Superior temporal gyrus (tissue), 1 donor: ENCODE measurements around the gene BICDL1.

Source experiments
- DNase-seq: peaks from one replicate; pipeline ENCODE4 v3.0.0-alpha.2; 2016; ENCODE audit errors: extremely low spot score

BICDL1 gene

DNA sequence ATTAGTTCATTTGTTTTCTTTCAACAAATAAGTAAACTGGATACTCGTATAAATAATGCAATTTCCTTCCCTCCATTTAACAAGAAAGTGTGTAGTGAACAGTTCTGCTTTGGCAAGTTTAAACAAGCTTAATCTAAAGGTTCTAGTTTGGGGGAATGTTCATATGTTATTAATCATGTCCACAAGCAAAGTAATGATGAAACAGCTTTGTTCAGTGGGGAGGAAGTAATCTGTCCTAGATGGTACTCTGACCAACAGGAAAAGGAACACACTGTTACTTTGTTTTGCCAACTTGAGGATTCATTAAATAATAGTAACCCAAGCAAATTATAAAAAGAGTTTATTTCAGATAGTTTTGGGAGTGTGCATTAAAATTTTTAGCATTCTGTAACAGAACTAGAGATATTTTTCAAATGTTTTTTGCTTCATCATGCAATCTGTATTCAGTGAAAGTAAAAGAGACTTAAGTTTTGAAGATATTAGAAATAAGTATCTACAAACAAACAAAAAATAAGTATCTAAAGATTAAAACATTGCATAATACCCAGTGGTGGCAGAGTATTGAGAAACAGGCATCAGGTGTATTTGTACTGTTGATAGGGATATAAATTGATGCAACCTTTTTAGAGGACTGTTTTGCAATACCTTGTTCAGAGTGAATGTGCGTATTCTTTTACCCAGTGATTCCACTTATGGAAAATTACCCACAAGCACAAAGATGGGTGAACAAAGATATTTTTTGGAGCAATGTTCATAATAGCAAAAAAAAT, 66.4 kb downstream of the BICDL1 start:
- no peak for DNase-seq

DNA sequence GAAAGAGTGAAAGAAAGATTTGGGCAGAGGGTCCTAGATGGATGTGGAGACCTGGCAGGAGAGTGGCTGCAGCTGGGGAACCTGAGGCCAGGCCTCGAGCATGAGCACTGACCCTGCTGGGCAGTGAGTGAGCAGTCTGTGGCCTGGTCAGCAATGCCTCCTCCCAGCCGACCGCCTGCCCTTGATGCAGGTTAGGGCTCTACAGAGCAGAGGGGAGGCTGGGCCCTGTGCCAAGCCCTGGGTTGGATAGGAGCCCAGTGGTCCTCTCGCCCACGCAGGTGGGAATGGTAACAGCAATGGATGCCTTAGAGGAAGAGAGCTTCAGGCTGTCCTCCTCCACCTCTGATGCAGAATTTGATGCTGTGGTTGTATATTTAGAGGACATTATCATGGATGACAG, 67.7 kb downstream of the BICDL1 start:
- DNase-seq = no peak

DNA sequence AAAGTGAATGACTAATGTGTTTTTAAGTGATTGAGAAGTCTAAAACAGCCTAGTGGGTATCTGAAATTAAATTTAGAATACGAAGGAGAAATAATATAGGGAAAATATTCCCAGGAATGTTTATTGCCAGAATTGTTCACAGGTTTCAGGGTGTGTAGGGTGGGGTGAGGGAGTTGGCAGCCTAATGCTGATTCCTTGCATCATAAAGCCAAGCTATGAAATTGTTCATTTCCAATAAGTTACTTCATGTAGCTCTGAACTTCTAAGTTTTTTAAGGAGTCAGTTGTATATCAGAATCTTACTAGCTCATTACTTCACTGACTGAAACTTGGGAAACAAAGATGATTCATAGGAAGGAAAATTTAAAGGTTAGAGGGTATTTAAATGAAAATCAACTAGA, 71.2 kb downstream of the BICDL1 start:
- DNase-seq = no peak

DNA sequence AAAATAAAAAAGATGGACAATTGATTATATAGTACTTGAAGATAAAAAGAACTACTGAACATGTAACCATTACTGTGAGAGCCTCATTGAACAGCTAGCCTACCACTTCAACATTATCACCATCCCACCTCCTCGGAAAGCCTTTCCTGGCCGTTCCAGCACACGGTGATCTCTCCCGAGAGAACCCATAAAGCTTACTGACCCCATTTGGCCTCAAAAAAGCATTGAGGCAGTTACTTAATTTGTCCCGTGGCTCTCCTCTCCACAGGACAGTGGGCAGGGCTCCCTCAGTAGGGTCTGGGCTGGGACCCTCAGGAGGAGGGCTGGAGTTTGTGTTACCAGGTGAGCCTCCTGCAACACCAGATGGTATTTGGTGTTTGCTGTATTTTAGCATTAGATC, 71.7 kb downstream of the BICDL1 start:
- DNase-seq = no peak

DNA sequence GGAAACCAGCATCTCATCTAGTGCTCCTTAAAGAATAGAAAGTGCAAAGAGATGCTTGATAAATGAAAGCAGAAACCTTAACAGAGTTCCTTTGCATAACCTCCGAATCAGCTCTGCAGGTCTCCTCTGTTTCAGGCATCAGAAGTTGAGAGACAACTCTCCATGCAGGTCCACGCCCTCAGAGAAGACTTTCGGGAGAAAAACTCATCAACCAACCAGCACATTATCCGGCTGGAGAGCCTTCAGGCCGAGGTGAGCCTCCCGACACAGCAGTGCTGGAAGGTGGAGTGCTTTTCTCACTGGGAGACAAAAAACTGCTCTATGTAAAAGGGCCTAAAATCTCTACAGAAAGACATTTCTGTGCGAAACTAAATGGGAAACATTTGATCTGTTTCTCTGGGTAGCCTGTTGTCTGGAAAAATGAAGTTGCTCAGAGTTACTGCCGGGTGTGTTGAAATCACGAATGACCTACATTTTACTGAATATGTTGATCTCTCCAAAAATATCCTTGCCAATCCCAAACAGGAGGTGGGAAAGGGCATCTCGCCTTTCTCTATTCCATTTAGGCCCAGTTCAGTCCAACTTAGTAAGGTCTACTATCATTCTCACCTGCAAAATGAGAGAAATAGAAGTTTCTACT, 72.7 kb downstream of the BICDL1 start:
- no peak for DNase-seq

DNA sequence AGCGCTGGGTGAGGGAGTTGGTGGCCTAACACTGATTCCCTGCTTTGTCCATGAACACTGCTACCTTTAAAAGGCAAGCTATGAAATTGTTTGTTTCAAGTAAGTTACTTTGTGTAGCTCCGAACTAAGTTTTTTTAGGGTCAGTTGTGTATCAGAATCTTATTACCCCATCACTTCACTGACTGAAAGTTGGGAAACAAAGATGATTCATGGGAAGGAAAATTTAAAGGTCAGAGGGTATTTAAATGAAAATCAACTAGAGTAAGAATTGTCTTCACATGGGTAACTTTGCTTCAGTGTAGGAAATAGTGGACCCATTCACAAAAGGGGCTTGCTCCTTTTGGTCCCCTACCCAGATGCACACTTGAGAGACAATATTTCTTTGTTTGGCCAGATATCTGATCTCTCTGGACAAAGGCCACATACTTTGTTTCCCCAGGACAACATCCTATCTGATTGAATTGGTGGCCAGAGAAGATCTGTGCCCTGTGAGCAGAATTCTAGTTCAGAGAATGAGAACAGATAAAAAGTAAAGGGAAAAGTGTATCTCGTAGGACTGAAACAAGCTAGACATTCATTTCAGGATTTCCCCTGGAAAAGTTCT, 74.0 kb downstream of the BICDL1 start:
- no peak for DNase-seq

DNA sequence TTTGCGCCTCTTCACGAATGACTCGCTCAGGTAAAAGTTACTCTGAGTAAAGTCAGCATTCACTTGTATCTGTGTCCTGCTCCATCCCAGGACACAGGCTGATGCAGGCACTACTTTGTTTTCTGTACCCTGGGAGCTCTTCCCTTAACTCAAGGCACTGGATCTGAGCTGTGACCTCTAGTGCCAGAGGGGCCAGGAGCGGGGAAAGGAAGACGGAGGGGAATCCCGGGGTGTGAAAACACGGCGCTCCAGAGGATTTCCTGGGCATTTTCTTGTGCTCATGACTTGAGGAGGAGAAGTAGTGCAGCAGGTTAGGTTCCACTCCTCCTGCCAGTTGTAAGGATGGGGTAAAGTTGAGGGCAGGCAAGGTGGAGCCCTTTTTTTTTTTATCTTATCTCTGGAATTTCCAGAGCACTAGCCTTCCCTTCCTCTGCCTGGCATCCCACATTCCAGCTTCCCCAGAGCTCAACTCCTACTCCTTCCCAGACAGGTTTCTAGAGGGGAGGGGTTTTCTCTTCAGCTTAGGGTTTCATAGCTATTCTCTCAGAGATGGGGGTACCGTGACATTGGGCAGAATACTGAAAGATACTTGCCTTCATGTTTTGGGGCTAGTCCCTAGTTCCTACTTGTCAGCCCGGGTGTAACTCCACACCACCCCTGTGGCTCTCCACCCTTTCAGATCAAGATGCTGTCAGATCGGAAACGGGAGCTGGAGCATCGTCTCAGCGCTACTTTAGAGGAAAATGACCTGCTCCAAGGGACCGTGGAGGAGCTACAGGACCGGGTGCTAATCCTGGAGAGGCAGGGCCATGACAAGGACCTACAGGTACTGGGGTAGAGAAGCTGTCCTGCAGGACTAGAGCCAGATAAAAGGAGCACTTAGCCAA, 75.3 kb downstream of the BICDL1 start:
- DNase-seq = no peak

DNA sequence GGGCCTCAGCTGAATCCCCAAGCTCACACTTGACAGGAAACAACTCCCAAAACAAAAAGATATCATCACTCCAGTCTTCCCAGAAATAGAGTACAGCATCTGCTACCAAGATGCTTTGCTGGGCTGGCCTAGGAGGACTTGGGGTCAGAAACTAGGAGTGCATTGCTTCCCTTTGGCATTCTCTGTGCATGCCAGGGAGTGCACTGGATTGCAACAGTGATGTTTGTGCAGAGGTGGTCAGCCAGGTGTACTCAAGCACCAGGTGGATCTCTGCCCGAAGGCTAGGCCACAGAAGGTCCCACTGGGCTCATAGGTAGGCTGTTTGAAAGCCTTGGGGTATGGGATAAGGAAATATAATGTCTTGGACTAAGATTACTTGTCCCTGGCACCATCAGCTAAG, 76.4 kb downstream of the BICDL1 start:
- no peak for DNase-seq

DNA sequence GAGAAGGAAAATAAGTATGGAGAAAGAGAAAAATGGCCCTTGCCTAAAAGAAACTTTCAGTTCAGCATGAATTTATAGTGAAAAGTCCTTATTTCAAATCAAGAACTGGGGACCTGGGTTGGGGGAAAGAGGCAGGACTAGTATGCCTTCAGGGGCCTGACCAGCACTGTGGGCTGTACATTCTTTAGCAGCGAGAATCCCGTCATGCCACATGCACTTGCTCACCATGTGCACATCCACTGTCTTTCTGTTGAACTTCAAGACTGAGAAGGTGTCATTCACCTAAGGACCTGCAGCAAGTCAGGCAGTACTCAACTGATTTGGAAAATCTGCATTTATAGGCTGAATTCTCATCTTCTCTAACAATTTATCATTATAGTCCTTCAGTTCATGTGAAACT, 77.3 kb downstream of the BICDL1 start:
- no peak for DNase-seq

DNA sequence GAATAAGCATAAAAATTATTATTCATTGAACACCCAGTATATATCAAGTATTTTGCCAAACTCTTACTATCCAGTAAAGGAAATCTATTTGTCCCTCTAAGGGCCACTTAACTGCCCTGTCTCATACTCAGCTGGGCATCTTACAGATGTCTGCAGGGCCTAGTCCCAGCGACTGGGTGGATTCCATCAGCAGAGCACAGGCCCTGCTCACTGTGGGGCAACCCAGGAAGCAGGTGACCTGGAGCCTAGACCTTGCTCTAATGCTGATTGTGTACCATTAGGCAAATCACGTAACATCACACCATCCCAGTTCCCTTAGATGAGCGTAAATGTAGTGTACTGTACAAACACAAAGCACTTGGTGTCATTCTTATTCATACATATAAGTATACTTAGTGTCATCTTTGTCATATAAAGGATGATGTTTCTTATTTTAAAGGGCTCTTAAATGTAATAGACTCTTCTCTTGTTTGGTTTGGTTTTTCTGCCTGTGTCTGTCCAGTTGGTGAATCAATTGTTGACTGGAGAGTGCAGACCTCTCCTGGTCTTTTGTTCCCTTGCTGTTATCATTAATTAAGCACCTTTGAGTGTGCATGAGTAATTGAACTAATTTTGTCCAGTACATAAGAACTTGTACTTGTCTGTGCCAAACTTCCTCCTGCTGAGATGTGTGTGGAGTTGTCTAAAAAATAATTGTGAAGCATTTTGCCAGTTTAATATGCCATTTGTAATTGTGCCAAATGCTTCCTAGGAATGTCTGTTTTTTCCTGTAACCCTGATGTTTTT, 78.2 kb downstream of the BICDL1 start:
- DNase-seq = no peak

DNA sequence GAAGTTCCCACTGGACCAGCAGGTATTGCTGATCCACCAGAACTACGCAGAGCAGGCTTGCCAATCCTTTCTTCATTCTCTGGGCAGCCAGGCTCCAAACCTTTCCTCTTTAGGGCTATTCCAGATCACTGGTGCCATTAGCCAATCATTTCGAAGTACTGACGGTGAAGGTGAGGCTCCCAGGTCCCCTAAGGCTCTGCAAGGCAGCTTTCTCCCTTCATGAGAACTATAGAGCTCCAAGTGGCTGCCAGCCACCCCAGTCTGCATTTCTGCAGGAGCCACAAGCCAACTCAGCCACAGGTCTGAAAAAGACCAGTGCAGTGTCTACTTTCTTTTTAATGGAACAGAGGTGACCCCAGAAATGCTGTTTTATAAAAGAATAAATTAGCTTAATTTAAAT, 78.9 kb downstream of the BICDL1 start:
- DNase-seq = no peak

DNA sequence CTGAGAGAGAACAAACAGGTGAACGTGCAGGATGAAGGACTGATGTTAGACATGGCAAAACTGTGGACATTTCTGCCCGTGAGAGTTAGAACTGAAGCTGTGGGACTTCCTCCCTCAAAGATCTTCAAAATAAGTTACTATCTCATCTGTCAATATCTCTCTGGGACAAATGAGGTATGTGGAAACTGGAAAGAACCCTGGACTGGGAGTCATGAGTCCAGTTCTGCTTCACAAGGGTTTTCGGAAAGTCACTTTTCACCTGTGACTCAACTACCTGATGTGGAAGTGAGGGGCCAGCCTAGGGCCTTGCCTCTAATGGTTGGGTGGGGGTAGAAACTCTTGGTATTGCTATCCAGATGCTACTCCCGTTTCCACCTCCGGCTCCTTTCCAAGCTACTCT, 80.2 kb downstream of the BICDL1 start:
- DNase-seq = no peak

DNA sequence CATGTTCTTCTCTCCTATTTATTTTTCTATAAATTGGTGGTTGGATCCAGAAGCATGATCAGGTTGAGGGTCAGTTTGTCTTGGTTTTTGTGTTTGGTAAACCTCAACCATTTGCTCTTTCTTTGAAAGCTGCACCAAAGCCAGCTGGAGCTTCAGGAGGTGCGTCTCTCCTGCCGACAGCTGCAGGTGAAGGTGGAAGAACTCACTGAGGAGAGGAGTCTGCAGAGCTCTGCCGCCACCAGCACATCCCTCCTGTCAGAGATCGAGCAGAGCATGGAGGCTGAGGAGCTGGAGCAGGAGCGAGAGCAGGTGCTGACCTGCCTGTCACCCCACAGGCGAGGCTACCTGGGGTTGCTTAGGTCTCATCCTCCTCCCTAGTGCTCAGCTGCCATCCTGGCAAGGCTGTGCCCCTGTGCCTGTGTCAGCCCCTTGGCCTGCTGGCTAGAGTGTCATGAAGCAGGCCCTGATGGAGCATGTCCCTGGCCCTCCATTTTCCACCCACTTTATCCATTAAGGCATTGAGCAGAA, 82.5 kb downstream of the BICDL1 start:
- DNase-seq = no peak

DNA sequence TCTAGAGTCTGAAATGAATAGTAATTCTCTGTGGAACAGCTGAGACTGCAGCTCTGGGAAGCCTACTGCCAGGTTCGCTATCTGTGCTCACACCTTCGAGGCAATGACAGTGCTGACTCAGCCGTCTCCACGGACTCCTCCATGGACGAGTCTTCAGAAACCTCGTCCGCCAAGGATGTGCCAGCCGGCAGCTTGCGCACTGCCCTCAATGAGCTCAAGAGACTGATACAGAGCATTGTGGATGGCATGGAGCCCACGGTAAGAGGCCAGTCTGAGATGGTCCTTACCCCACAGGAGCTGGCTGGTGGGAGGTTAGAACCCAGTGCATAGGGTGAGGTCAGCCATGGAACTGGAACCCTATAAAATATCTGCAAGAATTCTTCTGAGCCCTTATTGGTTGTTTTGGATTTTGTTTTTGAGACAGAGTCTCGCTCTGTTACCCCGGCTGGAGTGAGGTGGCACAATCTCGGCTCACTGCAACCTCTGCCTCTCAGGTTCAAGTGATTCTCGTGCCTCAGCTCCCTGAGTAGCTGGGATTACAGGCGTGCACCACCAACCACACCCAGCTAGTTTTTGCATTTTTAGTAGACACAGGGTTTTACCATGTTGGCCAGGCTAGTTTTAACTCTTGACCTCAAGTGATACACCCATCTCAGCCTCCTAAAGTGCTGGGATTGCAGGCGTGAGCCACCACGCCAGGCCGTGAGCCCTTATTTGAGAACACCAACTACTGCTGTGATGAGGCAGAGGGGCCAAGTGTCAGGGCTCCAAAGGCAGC, 83.6 kb downstream of the BICDL1 start:
- no peak for DNase-seq

DNA sequence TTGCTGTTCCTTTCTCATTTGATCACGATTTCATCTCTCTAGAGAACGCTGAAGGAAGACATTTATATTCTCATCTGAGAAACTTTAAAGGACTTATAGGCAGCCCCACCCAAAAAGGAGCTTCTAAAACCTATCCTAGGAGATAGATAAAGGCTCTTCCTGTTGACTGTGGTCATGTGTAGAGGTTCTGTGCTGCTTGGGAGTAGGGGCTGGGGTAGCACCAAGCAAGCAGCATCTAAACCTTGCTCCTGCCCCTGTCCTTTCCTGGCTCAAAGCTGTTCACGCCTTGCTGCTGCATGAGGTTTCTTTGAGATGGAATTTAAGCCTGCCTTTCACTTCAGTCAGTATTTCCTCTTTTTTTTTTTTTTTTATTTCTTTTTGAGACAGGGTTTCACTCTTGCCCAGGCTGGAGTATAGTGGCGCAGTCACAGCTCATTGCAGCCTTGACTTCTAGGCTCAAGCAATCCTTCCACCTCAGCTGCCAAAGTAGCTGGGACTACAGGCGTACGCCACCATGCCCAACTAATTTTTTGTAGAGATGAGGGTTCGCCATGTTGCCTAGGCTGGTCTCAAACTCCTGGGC, 86.1 kb downstream of the BICDL1 start:
- DNase-seq = no peak

DNA sequence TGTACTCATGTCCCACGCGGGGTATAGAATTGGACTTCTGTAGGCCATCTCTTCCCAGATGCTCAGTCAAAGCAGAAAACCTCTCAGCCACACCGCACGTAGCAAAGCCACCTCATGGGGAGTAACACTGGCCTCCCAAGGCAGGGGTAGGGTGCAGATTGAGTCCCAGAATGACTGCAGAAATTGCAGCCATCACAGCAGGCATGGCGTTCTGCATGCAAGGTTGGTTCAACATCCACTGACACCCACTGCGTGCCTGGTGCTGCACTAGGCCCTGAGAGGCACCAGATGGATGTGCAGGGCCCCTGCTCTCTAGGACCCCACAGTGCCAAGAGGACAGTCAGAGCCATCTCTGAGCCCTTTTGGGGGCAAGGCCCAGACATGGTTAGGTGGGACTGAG, 87.6 kb downstream of the BICDL1 start:
- no peak for DNase-seq

DNA sequence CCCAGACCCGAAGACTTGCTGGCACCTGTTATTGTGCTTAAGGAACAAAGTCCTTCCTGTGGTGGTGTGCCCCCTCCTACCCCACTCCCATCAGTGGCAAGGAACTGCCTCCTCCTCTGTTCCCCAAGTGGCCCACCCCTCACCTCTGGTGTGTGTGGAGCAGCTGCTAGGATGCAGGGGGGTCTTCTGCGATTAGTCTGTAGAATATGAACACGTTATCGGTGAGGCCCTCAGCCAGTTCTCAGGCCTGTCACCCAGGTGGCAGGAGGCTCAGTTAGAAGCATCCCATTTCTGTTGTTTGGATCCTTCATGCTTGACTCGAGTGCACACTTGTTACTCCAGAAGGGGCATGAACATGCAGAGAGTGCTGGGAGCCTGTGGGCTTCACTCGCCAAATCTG, 88.2 kb downstream of the BICDL1 start:
- DNase-seq = no peak

DNA sequence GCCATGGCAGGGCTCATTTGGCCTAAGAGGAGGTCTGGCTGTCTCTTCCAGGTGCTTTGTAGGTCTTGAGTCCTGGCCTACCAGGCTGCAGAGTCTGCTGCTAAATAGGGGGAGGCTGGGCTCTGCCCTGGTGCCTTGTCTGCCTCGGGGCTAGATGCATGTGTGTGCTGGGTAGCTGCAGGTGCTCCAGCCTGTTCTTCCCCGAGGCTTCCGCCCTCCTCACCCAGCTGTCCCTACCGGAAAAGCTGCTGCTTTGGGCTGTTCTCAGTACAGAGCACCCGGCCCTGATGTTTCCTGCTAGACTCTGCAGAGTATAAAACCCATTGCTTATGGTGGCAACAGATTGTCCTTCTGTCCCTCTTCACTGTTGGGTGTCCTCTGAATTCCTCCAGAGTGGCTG, 89.8 kb downstream of the BICDL1 start:
- no peak for DNase-seq

DNA sequence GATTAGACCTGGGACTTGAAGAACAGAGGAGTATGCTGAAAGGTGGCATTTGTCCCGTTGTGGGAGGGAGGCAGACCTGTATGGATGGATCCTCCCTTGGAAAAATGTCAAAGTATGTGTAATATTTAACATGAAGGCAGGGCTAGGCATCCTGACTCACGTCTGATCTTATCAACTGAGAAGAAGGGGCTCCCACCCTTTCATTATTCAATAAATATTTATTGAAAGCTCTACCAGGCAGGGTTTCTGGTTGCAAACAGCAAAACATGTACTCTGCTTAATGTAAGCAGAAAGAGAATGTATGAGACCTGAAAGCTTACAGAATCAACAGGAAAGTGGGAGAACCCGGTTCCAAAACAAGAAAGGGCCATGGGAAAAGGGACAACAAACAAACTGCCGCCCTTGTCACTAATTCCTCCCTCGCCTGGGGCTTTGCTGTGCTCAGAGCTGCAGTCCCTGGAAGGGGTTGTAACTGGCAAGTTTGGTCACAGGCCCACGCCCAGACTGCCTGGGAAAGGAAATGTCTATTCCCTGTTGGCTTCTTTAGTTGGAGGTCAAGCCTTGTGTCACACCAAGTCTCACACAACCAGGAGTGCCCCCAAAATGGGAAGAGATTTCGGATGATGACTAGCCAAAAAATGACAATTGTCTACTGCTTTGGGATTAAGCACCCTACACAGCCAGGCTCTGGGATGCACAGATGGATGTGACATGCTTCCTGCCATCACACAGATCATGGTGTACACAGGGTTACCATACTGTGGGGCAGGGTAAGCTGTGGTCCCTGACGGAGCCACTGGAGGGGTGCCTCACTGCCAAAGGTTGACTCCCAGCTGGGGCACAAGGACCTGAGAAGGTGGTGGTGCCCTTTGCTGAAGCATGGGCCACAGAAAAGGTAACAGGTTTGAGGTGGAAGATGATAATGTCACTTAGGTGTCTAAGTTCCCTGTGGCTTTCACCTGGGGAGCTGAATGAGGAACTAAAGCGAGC, 90.7 kb downstream of the BICDL1 start:
- no peak for DNase-seq
